SH-SY5Y (cell line): ENCODE measurements around the gene TBX2.

Experiments used
- GATA2 ChIP-seq: IDR thresholded peaks from 2 replicates; pipeline ENCODE4 v1.6.1; 2011; ENCODE audit warnings: mild to moderate bottlenecking, low read depth, low read length
- GATA3 ChIP-seq: IDR thresholded peaks from 2 replicates; pipeline ENCODE4 v1.6.1; 2011; ENCODE audit warnings: low read depth, mild to moderate bottlenecking, low read length, moderate library complexity

GRCh38 chr17:61443475-61443882 lies 43.8 kb downstream of the TBX2 start:
- TF ChIP-seq GATA2 (no peak), GATA3 (no peak)
